Measurements from ENCODE around the gene CRAMP1.

- no peak for TF ChIP-seq CTCF (IDR thresholded peaks at IDR 0.05)
- TF ChIP-seq POLR2A (IDR thresholded peaks at IDR 0.05): no peak
Observed at GRCh38 chr16:1565083-1565805, 46.9 kb upstream of the CRAMP1 start.

Measured in tibial nerve (tissue), 3 donors.